Endodermal cell (in vitro differentiated cells): ENCODE measurements around the gene OR2V2. TPM values are rescaled to one million over a fixed set of nuclear protein-coding genes. Genes with fewer than 3 reads are reported as not detected.
"Not testable (repeated sequence)": the region's sequence is repeated elsewhere in the genome, so short reads cannot be mapped to it uniquely, and the experiment has no call there.

ENCODE experiments used
- DNase-seq: peaks from one replicate; pipeline ENCODE4 v3.0.0-alpha.2; 2017
- H3K27ac ChIP-seq: 2 replicates; pipeline ENCODE4 v1.5.1; 2013; ENCODE audit warnings: mild to moderate bottlenecking, low read depth, low read length, moderate library complexity
- H3K27me3 ChIP-seq: 2 replicates; pipeline ENCODE4 v1.6.1; 2013; ENCODE audit warnings: mild to moderate bottlenecking, low read length, moderate library complexity; ENCODE audit not compliant: insufficient read depth, control insufficient read depth, poor library complexity, severe bottlenecking
- H3K36me3 ChIP-seq: 2 replicates; pipeline ENCODE4 v1.7.0; 2013; ENCODE audit warnings: mild to moderate bottlenecking, low read length, moderate library complexity; ENCODE audit not compliant: control insufficient read depth, insufficient read depth
- H3K4me1 ChIP-seq: one replicate; pipeline ENCODE4 v1.7.0; 2013; ENCODE audit warnings: low read length; ENCODE audit not compliant: control insufficient read depth, insufficient read depth
- H3K4me3 ChIP-seq: 2 replicates; pipeline ENCODE4 v1.5.1; 2013; ENCODE audit warnings: mild to moderate bottlenecking, low read length, moderate library complexity
- H3K9ac ChIP-seq: 2 replicates; pipeline ENCODE4 v1.6.1; 2013; ENCODE audit warnings: mild to moderate bottlenecking, low read length, moderate library complexity; ENCODE audit not compliant: poor library complexity, severe bottlenecking; ENCODE audit errors: extremely low read depth
- H3K9me3 ChIP-seq: 2 replicates; pipeline ENCODE4 v1.6.1; 2013; ENCODE audit warnings: mild to moderate bottlenecking, low read length, moderate library complexity; ENCODE audit not compliant: control insufficient read depth
- H3K27ac Mint-ChIP-seq: 2 replicates; pipeline ENCODE4 v1.8.0; 2020; ENCODE audit warnings: mixed read lengths
- H3K27me3 Mint-ChIP-seq: 2 replicates; pipeline ENCODE4 v1.8.0; 2021; ENCODE audit warnings: mild to moderate bottlenecking, mixed read lengths; ENCODE audit not compliant: insufficient read depth
- H3K36me3 Mint-ChIP-seq: 2 replicates; pipeline ENCODE4 v1.8.0; 2020; ENCODE audit warnings: low read depth, mixed read lengths
- H3K4me1 Mint-ChIP-seq: 2 replicates; pipeline ENCODE4 v1.8.0; 2020; ENCODE audit warnings: mixed read lengths
- H3K4me3 Mint-ChIP-seq: 2 replicates; pipeline ENCODE4 v1.8.0; 2020; ENCODE audit warnings: mild to moderate bottlenecking, moderate library complexity, mixed read lengths
- H3K9me3 Mint-ChIP-seq: 2 replicates; pipeline ENCODE4 v1.8.0; 2020; ENCODE audit warnings: mild to moderate bottlenecking, mixed read lengths
- CTCF ChIP-seq: fragments of 200-600 bp; sonication (generic); conservative IDR thresholded peaks from 2 replicates; pipeline ENCODE4 v1.5.0; 2021; ENCODE audit warnings: antibody characterized with exemption, mild to moderate bottlenecking
- WGBS, 2 experiments: methylation state at CpG; one replicate each; pipeline versions ENCODE4 v1.1.5 to v1.1.7; 2013; ENCODE audit warnings: missing lambda C conversion rate in 2 of 2, mixed read lengths in 1 of 2; ENCODE audit not compliant: insufficient coverage in 1 of 2, insufficient read length in 1 of 2; 5-methylcytosine and 5-hydroxymethylcytosine counted together
- total RNA-seq, 2 donors: library from RNA; stranded (reverse); fragmentation: NEBNext Ultra II Directional in 1 of 2; extraction: Animal tissue kit (Norgen Biotek cat#: 25700) in 1 of 2; gene quantifications; 2 replicates in 1 of 2; 3 replicates in 1 of 2; pipeline ENCODE4 v1.2.1, GENCODE V29; 2021

The OR2V2 gene
- total RNA-seq, 2 donors from 2014 or later, result not detected

- peak; percentile 37 for TF ChIP-seq CTCF
- peak overlapping the region; percentile 1 for H3K27ac Mint-ChIP-seq
- H3K9me3 Mint-ChIP-seq, result no peaks in the 10 kb centered on the region
These were observed 25.6 kb downstream of the OR2V2 start for GRCh38 chr5:181173027-181173419.

GRCh38 chr5:181173420-181174342 is 26.3 kb downstream of the OR2V2 start:
- Histone ChIP-seq H3K4me1 (no peaks in the 10 kb centered on the region), H3K36me3 (no peaks in the 10 kb centered on the region), H3K27me3 (peaks cover 49% of the 10 kb centered on the region), H3K9me3 (no peaks in the 10 kb centered on the region), H3K4me3 (peak overlapping the region; percentile 74), H3K27ac (no peak overlapping the region), H3K9ac (no peak overlapping the region)
- peaks cover 64% of the 10 kb centered on the region for H3K27me3 Mint-ChIP-seq
- TF ChIP-seq CTCF, result peak; percentile 24
- H3K4me3 Mint-ChIP-seq, result peak overlapping the region; percentile 60
- no peaks in the 10 kb centered on the region for H3K36me3 Mint-ChIP-seq
- peaks cover 15% of the 10 kb centered on the region for H3K4me1 Mint-ChIP-seq
- H3K27ac Mint-ChIP-seq, result peak overlapping the region; percentile 70
- WGBS, 2 experiments, result 0 to 2% methylated on average over 32 to 50 of the region's 50 CpGs
- DNase-seq, result peak; percentile 95
- H3K9me3 Mint-ChIP-seq, result no peaks in the 10 kb centered on the region

More at GRCh38 chr5:181173027-181173419, 25.6 kb downstream of the OR2V2 start:
- Histone ChIP-seq H3K27ac (no peak overlapping the region), H3K27me3 (peaks cover 56% of the 10 kb centered on the region), H3K4me3 (peak overlapping the region; percentile 74), H3K4me1 (no peaks in the 10 kb centered on the region), H3K9ac (no peak overlapping the region), H3K36me3 (no peaks in the 10 kb centered on the region), H3K9me3 (no peaks in the 10 kb centered on the region)
- peaks cover 69% of the 10 kb centered on the region for H3K27me3 Mint-ChIP-seq
- H3K36me3 Mint-ChIP-seq, result no peaks in the 10 kb centered on the region
- no peak for DNase-seq
- peaks cover 19% of the 10 kb centered on the region for H3K4me1 Mint-ChIP-seq
- H3K4me3 Mint-ChIP-seq, result peak overlapping the region; percentile 60
- WGBS, 2 experiments, result 33 to 42% methylated on average over 11 of the region's 11 CpGs

GRCh38 chr5:181176254-181176952 is 29.0 kb downstream of the OR2V2 start:
- Mint-ChIP-seq H3K4me3 (no peak overlapping the region), H3K36me3 (no peaks in the 10 kb centered on the region), H3K27ac (no peak overlapping the region), H3K4me1 (peaks cover 4% of the 10 kb centered on the region), H3K9me3 (no peaks in the 10 kb centered on the region), H3K27me3 (peaks cover 50% of the 10 kb centered on the region)
- Histone ChIP-seq H3K4me3 (no peak overlapping the region), H3K9me3 (no peaks in the 10 kb centered on the region), H3K4me1 (no peaks in the 10 kb centered on the region), H3K36me3 (no peaks in the 10 kb centered on the region), H3K9ac (no peak overlapping the region), H3K27me3 (peaks cover 25% of the 10 kb centered on the region), H3K27ac (no peak overlapping the region)
- no peak for DNase-seq
- WGBS, 2 experiments, result 76 to 80% methylated on average over 3 of the region's 3 CpGs
- TF ChIP-seq CTCF, result no peak

- H3K4me3 Mint-ChIP-seq, H3K9me3 ChIP-seq: not testable (repeated sequence)
These were observed 30.2 kb downstream of the OR2V2 start for GRCh38 chr5:181177559-181177958.

More at GRCh38 chr5:181177559-181177958, 30.2 kb downstream of the OR2V2 start:
- not testable (repeated sequence) for H3K36me3 Mint-ChIP-seq, DNase-seq, H3K4me1 Mint-ChIP-seq, H3K4me1 ChIP-seq, H3K27ac ChIP-seq, H3K27ac Mint-ChIP-seq, H3K9me3 Mint-ChIP-seq, H3K4me3 ChIP-seq, H3K36me3 ChIP-seq, H3K9ac ChIP-seq
- H3K27me3 Mint-ChIP-seq, result peaks cover 44% of the 10 kb centered on the region
- 76 to 82% methylated on average over 5 to 14 of the region's 14 CpGs for whole genome bisulfite sequencing, 2 experiments
- H3K27me3 ChIP-seq, result peaks cover 13% of the 10 kb centered on the region
